ENCODE results near the gene CSNK2A1. TPM values are rescaled to one million over a fixed set of nuclear protein-coding genes. Genes with fewer than 3 reads are reported as not detected.
"Not testable (repeated sequence)": the region's sequence is repeated elsewhere in the genome, so short reads cannot be mapped to it uniquely, and the experiment has no call there.

CSNK2A1 gene
- total RNA-seq, 4 donors from 2014 or later = 86.0 to 96.7 (median 90.3) TPM

DNA sequence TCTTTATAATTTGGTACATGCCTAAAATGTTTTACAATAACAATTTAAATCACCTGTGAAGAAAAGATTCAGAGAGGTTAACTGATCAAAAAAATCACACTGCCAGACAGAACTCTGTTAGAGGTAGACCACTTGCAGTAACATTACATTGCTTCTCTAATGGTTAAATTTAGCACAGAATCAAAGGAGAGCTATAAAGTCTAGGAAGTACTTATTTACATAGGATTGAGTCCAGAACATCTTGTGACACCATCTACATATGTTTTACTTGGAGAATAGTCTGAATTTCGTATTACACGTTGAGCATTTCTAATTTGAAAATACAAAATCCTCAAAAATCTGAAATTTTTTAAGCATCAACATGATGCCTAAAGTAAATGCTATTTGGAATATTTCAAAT is 64.1 kb downstream of the CSNK2A1 start:
- H3K4me3 ChIP-seq (ENCODE audit: low read depth, poor library complexity, severe bottlenecking) = no peak overlapping the region
- TF ChIP-seq, protein P1, sequence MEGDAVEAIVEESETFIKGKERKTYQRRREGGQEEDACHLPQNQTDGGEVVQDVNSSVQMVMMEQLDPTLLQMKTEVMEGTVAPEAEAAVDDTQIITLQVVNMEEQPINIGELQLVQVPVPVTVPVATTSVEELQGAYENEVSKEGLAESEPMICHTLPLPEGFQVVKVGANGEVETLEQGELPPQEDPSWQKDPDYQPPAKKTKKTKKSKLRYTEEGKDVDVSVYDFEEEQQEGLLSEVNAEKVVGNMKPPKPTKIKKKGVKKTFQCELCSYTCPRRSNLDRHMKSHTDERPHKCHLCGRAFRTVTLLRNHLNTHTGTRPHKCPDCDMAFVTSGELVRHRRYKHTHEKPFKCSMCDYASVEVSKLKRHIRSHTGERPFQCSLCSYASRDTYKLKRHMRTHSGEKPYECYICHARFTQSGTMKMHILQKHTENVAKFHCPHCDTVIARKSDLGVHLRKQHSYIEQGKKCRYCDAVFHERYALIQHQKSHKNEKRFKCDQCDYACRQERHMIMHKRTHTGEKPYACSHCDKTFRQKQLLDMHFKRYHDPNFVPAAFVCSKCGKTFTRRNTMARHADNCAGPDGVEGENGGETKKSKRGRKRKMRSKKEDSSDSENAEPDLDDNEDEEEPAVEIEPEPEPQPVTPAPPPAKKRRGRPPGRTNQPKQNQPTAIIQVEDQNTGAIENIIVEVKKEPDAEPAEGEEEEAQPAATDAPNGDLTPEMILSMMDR (IDR thresholded peaks at IDR 0.05) = no peak
- TF ChIP-seq POLR2A (IDR thresholded peaks at IDR 0.05) = no peak
- intact Hi-C loops (cut with DNase I; ENCODE audit: low total_unique reads) = no loop called here
- no peak for DNase-seq (ENCODE audit: low spot score in 2 of 2)
- 69 to 73% methylated on average over 2 of the region's 2 CpGs for WGBS, 2 donors

DNA sequence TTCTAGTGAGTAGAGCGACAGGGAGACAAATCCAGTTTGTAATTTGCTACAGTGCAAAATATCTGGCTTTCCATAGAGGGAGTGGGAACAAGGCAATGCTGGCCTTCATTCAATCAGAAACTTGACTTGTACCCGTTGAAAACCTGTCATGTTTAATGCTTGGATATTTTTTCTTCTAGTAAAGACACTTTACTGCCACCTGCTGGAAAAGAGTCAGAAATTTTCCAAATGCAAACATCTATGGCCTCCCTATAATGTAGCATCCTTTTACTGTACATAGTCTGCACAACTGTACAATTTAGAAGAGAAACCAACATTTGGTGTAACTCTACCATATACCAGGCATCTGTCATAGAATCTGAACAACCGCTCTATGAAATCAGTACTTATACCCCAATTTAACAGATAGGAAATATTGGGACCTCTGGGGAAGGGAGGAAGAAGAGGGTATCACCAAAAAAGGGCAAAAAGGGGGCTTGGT is 64.6 kb downstream of the CSNK2A1 start:
- no peak for TF ChIP-seq POLR2A (IDR thresholded peaks at IDR 0.05)
- TF ChIP-seq, protein P1 (IDR thresholded peaks at IDR 0.05) = peak in 1 of 3 donors; percentile 15
- no peak overlapping the region for H3K4me3 ChIP-seq (ENCODE audit: low read depth, poor library complexity, severe bottlenecking)
- 49 to 52% methylated on average over 3 of the region's 3 CpGs for WGBS, 2 donors
- DNase-seq (ENCODE audit: low spot score in 2 of 2) = peak in 1 of 2 donors; percentile 24
- intact Hi-C loops (cut with DNase I; ENCODE audit: low total_unique reads) = no loop called here

DNA sequence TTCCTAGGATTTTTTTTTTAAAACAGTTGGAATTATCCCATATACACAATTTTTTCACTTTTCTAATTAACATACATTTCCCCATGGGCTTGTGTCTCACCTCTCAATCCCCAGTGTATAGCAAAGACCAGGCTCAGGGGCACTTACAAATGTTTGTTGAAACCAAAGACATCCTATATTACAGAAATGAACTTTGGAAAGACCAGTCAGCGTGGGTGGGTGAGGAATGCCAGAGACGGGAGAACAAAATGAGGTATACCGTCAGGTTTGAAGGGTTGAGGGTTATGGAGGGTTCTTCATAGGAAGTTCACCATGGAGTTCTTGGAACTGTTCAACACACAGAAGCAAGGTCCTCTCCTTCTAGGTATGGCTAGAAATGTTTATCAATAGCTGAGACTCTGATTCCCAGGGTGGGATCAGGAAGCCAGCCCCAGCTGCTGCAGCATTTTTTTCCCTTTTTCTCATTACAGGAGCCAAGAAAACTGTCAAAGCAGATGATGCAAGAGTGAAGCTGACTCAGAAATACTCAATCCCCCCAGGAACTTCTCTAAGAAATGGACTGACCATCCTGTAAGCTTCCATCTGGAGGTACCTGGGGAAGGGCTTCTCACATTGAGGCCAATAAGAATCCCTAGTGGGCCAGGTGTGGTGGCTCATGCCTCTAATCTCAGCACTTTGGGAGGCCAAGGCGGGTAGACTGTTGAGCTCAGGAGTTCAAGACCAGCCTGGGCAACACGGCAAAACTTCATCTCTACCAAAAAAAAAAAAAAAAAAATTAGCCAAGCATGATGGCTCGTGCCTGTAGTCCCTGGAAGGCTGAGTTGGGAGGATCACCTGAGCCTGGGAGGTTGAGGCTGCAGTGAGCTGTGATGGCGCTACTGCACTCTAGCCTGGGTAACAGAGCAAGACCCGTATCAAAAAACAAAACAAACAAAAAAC is 65.3 kb downstream of the CSNK2A1 start:
- H3K4me3 ChIP-seq (ENCODE audit: low read depth, poor library complexity, severe bottlenecking) = no peak overlapping the region
- no peak for DNase-seq (ENCODE audit: low spot score in 2 of 2)
- intact Hi-C loops (cut with DNase I; ENCODE audit: low total_unique reads) = no loop called here
- TF ChIP-seq, protein P1 (IDR thresholded peaks at IDR 0.05) = no peak
- TF ChIP-seq POLR2A (IDR thresholded peaks at IDR 0.05) = no peak
- 85 to 92% methylated on average over 8 of the region's 8 CpGs for WGBS, 2 donors

DNA sequence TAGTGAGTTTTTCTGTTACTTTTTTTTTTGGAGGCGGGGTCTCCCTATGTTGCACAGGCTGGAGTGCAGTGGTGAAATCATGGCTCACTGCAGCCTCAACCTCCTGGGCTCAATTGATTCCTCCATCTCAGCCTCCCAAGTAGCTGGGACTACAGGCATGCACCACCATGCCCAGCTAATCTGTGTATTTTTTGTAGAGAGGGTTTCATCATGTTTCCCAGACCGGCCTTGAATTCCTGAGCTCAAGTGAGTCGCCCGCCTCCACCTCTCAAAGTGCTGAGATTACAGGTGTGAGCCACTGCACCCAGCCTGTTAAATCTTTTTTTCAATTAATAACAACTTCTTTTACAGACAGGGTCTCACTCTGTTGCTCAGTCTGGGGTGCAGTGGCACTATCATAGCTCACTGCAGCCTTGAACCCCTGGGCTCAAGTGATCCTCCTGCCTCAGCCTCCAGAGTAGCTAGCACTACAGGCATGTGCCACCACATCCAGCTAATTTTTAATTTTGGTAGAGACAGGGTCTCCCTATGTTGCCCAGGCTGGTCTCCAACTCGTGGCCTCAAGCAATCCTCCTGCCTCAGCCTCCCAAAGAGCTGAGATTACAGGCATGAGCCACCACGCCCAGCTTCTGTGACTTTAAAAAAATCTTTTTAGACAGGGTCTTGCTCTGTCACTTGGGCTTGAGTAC is 66.9 kb downstream of the CSNK2A1 start:
- DNase-seq (ENCODE audit: low spot score in 2 of 2); H3K4me3 ChIP-seq (ENCODE audit: low read depth, poor library complexity, severe bottlenecking); intact Hi-C loops (cut with DNase I; ENCODE audit: low total_unique reads): not testable (repeated sequence)
- WGBS, 2 donors = 96 to 97% methylated on average over 6 of the region's 6 CpGs

DNA sequence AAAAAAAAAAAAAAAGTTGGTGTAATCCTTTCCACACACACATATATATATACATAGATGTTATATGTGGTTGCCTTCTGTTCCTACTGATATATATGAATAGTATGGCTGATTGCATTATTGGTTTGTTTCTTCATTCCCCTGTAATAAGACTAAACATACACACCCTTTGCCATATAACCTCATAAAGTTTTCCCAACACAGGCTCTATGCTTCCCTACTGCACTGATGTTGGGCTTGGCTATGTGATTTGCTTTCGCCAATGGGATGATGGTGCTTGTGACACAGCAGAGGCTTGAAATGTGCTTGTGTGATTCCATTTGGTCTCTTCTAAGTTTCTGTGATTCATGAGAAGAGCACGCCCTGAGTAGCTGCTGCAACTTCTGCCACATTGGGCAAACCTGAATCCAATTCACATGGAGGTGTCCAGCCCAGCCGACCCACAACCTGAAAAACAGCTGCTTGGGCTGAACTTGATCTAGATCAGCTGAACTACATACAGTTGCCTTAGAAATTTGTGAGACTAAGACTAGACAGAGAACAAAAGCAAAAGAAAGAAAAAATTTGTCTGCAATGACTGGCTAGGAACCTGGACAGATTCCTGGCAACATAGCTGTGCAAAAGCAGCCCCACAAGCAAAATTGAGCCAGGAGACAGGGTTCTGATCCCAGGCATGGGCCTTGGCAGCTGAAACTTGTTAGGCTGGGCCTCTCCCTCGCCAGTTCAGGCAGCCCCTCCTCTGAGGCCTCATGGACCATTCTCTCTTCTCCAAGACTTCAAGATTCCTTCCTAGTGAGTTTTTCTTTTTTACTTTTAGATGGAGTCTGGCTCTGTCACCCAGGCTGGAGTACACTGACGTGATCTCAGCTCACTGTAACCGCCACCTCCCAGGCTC is 67.9 kb downstream of the CSNK2A1 start:
- no peak overlapping the region for H3K4me3 ChIP-seq (ENCODE audit: low read depth, poor library complexity, severe bottlenecking)
- no peak for DNase-seq (ENCODE audit: low spot score in 2 of 2)
- intact Hi-C loops (cut with DNase I; ENCODE audit: low total_unique reads) = no loop called here
- 74 to 77% methylated on average over 6 of the region's 6 CpGs for WGBS, 2 donors
- TF ChIP-seq, protein P1 (IDR thresholded peaks at IDR 0.05) = no peak
- TF ChIP-seq POLR2A (IDR thresholded peaks at IDR 0.05) = no peak
